Cardiac fibroblast (primary cell): ENCODE measurements around the gene LMX1B.

Experiments used
- DNase-seq, 2 donors: peaks; one replicate each; pipeline versions ENCODE4 v3.0.0 to v3.0.0-alpha.2; 2010; ENCODE audit warnings: low read depth in 2 of 2
- H3K4me3 ChIP-seq, 2 donors: replicated peaks in 1 of 2; 1 replicate in 1 of 2; 2 replicates in 1 of 2; pipeline ENCODE4 v1.5.1; 2011; ENCODE audit warnings: low read depth in 2 of 2, low read length in 2 of 2, mild to moderate bottlenecking in 2 of 2, moderate library complexity in 1 of 2
- TF ChIP-seq, protein P1 (sequence below): IDR thresholded peaks from one replicate; pipeline ENCODE4 v1.5.1; 2011; ENCODE audit warnings: low read depth, mild to moderate bottlenecking, low read length, inconsistent platforms

The LMX1B gene

DNA sequence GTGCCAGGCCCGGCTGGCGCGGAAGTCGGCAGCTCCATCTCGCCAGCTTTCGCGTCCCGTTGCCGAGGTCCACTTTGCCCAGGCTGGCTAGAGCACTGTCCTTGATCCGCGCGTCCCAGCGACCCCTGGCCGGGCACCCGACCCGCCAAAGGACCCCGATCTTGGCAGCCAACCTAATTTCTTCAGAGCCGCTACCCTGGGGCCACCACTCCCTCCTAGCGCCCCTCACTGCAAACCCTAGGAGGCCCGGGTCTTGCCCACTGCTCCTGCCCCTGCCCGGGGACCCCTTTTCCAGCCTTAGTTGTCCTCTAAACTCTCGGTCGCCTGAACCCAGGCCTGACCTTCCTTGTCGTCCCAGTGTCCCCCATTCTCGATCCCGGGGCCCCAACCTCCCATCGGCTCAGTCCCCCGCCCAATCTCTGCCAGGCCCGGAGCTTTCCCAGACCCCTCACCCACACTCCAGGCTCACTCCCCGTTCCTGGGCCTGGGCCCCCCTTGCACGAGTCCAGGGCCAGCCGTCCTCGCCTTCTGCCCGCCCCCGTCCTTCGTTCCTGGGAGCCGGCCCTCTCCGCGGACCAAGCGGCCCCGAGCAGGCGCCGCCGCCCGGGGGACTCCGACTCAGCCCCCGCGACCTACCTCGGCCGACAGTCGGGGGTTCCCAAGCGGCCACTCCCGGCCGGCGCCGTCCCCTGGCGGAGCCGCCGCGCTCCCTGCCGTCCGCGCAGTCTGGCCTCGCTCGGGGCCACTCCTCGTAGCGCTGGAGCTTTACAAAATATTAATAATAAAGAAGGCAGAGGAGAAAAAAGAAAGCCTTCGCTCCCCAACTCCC lies 701 bp upstream of the LMX1B start:
- H3K4me3 ChIP-seq = no peak overlapping the region

DNA sequence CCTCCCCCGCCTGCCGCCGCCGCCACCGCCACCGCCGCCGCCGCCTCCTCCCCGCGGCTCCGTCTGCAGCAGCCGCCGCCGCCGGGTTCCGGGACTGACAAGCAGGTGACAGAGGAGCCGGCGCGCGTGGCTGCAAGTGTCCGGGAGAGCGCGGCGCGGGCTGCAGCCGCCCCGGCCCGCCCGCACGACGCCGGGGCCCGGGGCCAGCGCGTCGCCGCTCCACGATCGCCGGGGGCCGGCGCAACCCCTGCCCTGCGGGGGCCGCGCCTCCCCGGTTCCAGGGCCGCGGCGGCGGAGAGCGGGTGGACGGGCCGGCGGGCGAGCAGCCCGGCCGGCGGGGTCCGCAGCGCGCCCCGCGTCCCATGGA lies 343 bp downstream of the LMX1B start:
- no peak overlapping the region for H3K4me3 ChIP-seq
- DNase-seq = no peak
- TF ChIP-seq, protein P1, sequence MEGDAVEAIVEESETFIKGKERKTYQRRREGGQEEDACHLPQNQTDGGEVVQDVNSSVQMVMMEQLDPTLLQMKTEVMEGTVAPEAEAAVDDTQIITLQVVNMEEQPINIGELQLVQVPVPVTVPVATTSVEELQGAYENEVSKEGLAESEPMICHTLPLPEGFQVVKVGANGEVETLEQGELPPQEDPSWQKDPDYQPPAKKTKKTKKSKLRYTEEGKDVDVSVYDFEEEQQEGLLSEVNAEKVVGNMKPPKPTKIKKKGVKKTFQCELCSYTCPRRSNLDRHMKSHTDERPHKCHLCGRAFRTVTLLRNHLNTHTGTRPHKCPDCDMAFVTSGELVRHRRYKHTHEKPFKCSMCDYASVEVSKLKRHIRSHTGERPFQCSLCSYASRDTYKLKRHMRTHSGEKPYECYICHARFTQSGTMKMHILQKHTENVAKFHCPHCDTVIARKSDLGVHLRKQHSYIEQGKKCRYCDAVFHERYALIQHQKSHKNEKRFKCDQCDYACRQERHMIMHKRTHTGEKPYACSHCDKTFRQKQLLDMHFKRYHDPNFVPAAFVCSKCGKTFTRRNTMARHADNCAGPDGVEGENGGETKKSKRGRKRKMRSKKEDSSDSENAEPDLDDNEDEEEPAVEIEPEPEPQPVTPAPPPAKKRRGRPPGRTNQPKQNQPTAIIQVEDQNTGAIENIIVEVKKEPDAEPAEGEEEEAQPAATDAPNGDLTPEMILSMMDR = no peak

More for the DNA sequence above, 701 bp upstream of the LMX1B start:
- DNase-seq = no peak
- TF ChIP-seq, protein P1 = no peak

DNA sequence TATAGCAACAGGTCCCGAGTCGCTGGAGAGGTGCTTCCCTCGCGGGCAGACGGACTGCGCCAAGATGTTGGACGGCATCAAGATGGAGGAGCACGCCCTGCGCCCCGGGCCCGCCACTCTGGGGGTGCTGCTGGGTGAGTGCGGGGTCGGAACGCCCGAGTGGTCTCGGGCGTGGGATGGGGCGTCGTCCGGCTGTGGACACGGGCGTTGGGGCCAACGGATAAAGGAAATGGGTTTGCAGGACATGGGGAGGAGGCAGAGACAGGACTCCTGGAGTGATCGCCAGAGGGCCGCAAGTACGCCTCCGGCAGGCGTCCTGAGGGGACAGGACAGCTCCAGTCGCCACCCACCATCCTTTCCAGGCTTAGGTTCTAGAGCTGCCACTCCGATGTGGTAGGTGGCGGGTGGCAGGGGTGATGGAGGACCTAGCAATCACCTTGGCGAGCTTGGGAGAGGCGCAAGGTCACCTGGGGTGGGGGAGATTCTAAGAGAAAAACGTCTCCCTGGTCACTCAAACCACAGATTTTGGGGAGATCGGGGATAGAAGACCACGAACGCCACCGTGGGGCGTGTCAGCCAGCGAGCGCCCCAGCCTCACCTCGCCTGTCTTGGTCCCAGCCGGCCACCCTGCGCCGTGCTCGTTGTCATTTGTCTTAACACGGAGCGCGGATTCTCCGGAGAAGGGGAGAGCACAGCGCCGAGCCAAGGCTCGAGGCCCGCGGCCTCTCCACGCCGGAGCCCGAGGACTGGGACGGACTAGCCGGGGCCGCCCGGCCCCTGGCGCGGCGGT lies 922 bp downstream of the LMX1B start:
- no peak for DNase-seq
- TF ChIP-seq, protein P1 = no peak
- no peak overlapping the region for H3K4me3 ChIP-seq

DNA sequence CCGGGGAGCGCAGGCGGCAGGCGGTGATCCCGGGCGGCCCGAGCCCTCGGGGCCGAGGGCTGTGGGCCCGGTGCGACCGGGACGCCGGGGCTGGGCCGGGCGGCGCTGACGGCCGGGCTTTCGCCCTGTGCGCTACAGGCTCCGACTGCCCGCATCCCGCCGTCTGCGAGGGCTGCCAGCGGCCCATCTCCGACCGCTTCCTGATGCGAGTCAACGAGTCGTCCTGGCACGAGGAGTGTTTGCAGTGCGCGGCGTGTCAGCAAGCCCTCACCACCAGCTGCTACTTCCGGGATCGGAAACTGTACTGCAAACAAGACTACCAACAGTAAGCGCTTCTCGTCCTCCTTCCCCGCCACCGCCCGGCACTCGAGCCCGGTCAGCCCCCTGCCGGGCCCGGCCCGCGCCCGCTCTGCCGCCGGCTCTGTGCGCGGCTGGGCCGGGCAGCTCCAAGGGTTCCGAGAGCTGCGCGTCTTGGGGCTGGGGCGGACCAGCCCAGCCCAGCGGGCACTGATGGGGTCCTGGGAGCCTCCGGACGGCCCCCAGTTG lies 1.6 kb downstream of the LMX1B start:
- no peak overlapping the region for H3K4me3 ChIP-seq
- peak in 1 of 2 donors; percentile 17 for DNase-seq
- TF ChIP-seq, protein P1 = no peak

DNA sequence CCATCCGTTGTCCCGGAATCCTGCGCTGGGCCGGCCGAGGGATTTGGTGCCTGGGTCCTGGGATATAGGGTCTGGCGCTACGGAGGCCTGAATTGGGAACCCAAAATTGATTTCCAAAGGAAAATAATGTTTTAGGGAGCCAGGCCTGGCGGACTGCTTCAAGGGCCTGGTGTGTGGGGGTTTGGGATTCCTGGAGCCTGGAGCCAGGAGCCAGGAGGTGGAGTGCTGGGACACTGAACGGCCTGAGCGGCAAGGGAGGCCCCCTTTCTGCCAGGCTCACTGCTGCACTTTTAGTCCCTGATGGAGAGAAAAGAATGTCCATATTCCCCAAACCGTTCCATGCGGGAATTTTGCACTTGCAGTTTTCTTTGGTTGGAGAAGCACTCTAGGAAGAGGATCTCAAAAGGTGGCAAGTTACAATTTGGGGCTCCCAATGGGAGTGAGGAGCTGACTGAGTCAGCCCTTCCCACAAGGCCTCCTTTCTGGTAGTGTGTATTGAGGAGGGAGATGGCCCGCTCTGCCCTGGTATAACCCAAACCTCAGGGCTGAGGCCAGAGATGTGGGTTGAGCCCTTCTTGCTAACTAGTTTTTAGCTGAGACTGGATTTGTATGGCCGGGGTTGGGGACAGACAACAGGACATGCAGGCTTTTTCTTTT lies 2.2 kb downstream of the LMX1B start:
- no peak overlapping the region for H3K4me3 ChIP-seq
- no peak for DNase-seq
- TF ChIP-seq, protein P1 = no peak

DNA sequence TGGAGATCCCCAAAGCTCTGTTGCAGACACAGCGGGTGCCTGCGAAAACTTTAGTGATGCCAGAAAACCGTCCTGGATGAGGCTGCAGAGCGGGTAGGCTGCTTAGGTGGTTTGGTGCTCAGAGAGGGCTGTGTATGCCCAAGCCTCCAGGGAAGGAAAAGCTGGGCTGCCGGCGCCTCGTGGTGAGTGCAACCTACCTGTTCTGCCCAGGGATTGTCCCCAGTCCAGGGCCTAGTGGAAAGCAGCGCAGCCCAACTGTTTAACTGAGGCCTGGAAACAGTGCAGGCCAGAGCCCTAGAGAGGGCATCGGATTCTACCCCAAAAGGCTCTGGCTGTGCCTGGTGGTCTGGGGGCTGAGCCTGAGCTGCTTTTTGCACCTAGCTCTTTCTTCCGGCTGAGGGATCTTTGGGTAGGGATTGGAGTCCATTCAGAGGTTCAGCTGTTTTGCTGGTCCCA lies 2.8 kb downstream of the LMX1B start:
- H3K4me3 ChIP-seq = no peak overlapping the region
- TF ChIP-seq, protein P1 = no peak
- DNase-seq = no peak
